Stimulated activated CD8-positive, alpha-beta memory T cell treated with anti-CD3 and anti-CD28 coated beads, Interleukin-12 subunit alpha, Interleukin-12 subunit beta, amount 100 ng/mL, for 1 hour (primary cell): Measurements from ENCODE around the gene CZIB.

Source experiments
- DNase-seq: peaks from one replicate; pipeline ENCODE4 v3.0.0-alpha.2; 2020; ENCODE audit warnings: low read depth

The CZIB gene

GRCh38 chr1:53220171-53220961 lies at the start of gene CZIB:
Gene CZIB, minus strand, starts transcription at chr1:53220634. Its CDS starts 59 bp downstream, at chr1:53220575.
- peak; percentile 82 for DNase-seq

GRCh38 chr1:53270107-53270506 lies 49.7 kb upstream of the CZIB start:
- DNase-seq, result no peak

- DNase-seq, result no peak
These were observed 47.3 kb upstream of the CZIB start for GRCh38 chr1:53267761-53268160.

- DNase-seq, result no peak
These were observed 45.6 kb upstream of the CZIB start for GRCh38 chr1:53266038-53266437.

- no peak for DNase-seq
These were observed 45.1 kb upstream of the CZIB start for GRCh38 chr1:53265581-53265980.

- no peak for DNase-seq
These were observed 43.6 kb upstream of the CZIB start for GRCh38 chr1:53264048-53264447.

- DNase-seq, result no peak
These were observed 41.6 kb upstream of the CZIB start for GRCh38 chr1:53262000-53262399.

- no peak for DNase-seq
These were observed 40.3 kb upstream of the CZIB start for GRCh38 chr1:53260631-53261247.

GRCh38 chr1:53259932-53260331 lies 39.5 kb upstream of the CZIB start:
- DNase-seq, result no peak

- DNase-seq, result no peak
These were observed 37.8 kb upstream of the CZIB start for GRCh38 chr1:53258216-53258615.

GRCh38 chr1:53257454-53258081 lies 37.1 kb upstream of the CZIB start:
- no peak for DNase-seq

GRCh38 chr1:53256511-53257453 lies 36.3 kb upstream of the CZIB start:
- no peak for DNase-seq

- DNase-seq, result no peak
These were observed 34.6 kb upstream of the CZIB start for GRCh38 chr1:53255031-53255430.

GRCh38 chr1:53254011-53254640 lies 33.7 kb upstream of the CZIB start:
- DNase-seq, result no peak

- no peak for DNase-seq
These were observed 29.9 kb upstream of the CZIB start for GRCh38 chr1:53250325-53250724.

- no peak for DNase-seq
These were observed 29.3 kb upstream of the CZIB start for GRCh38 chr1:53249706-53250105.

GRCh38 chr1:53246261-53247134 lies 26.1 kb upstream of the CZIB start:
- DNase-seq, result no peak

GRCh38 chr1:53244141-53244540 lies 23.7 kb upstream of the CZIB start:
- no peak for DNase-seq

- no peak for DNase-seq
These were observed 21.9 kb upstream of the CZIB start for GRCh38 chr1:53242381-53242780.

- no peak for DNase-seq
These were observed 21.4 kb upstream of the CZIB start for GRCh38 chr1:53241828-53242227.
